ENCODE measurements around the gene GGTA1. TPM values are rescaled to one million over a fixed set of nuclear protein-coding genes. Genes with fewer than 3 reads are reported as not detected.

GGTA1 gene
- total and polyA plus RNA-seq, 4 donors, result 2.4 to 3.3 (median 2.8) TPM

DNA sequence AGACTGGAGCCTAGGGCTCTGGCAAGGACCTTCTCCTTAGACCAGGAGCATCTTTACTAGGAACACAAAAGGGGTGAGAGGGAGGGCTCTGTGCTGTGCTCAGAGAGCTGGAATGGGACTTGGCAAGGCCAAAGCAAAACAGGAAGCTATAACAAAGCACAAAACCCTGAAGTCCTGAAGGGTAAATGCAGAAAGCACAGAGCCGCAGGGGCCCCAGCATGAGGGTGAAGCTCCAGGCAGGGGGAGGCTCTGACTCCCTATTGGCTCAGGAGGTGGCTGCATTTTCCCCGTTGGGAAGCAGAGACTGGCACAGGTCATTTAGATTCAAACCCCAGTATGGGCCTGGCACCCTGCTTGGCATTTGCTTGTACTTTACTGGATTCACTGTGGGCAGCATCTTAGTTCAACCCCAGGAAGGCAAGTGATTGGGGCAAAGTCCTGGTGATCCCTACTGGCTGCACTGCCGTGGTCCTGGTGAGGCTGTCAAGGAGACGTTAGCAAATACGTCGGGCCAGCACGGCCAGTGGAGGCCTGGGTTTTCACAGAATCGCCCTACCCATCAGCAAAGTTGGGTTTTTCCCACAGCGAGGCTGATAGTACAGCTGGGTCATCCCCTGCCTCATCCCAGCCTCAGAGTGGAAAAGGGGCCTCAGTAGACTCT lies 46.3 kb downstream of the GGTA1 start:
- DNase-seq (ENCODE audit: low spot score), result no peak
- Histone ChIP-seq H3K27ac (ENCODE audit: low read depth in 1 of 2, low read length in 2 of 2) (no peak overlapping the region), H3K9ac (ENCODE audit: low read depth in 1 of 2, low read length in 2 of 2) (no peak overlapping the region), H3K4me3 (ENCODE audit: low read depth in 1 of 3, low read length in 3 of 3) (no peak overlapping the region), H3K4me1 (ENCODE audit: control insufficient read depth in 4 of 4, insufficient read depth in 4 of 4, low read length in 3 of 4) (no peaks in the 10 kb centered on the region), H3K27me3 (ENCODE audit: control insufficient read depth in 4 of 4, insufficient read depth in 4 of 4, low read length in 3 of 4) (no peaks in the 10 kb centered on the region), H3K9me3 (ENCODE audit: control insufficient read depth in 4 of 4, low read length in 3 of 4) (no peaks in the 10 kb centered on the region), H3K36me3 (ENCODE audit: control insufficient read depth in 4 of 4, insufficient read depth in 3 of 4, low read depth in 1 of 4, low read length in 3 of 4) (no peaks in the 10 kb centered on the region)
- TF ChIP-seq SP1 (IDR thresholded peaks at IDR 0.05), result no peak
- TF ChIP-seq HNF4G (IDR thresholded peaks at IDR 0.05), result no peak
- no peak for TF ChIP-seq FOXA1 (IDR thresholded peaks at IDR 0.05)
- TF ChIP-seq YY1 (IDR thresholded peaks at IDR 0.05), result no peak
- TF ChIP-seq, protein P1, sequence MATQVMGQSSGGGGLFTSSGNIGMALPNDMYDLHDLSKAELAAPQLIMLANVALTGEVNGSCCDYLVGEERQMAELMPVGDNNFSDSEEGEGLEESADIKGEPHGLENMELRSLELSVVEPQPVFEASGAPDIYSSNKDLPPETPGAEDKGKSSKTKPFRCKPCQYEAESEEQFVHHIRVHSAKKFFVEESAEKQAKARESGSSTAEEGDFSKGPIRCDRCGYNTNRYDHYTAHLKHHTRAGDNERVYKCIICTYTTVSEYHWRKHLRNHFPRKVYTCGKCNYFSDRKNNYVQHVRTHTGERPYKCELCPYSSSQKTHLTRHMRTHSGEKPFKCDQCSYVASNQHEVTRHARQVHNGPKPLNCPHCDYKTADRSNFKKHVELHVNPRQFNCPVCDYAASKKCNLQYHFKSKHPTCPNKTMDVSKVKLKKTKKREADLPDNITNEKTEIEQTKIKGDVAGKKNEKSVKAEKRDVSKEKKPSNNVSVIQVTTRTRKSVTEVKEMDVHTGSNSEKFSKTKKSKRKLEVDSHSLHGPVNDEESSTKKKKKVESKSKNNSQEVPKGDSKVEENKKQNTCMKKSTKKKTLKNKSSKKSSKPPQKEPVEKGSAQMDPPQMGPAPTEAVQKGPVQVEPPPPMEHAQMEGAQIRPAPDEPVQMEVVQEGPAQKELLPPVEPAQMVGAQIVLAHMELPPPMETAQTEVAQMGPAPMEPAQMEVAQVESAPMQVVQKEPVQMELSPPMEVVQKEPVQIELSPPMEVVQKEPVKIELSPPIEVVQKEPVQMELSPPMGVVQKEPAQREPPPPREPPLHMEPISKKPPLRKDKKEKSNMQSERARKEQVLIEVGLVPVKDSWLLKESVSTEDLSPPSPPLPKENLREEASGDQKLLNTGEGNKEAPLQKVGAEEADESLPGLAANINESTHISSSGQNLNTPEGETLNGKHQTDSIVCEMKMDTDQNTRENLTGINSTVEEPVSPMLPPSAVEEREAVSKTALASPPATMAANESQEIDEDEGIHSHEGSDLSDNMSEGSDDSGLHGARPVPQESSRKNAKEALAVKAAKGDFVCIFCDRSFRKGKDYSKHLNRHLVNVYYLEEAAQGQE (IDR thresholded peaks at IDR 0.05), result no peak
- no peak for TF ChIP-seq NR2F2 (IDR thresholded peaks at IDR 0.05)
- no peak for TF ChIP-seq JUND (IDR thresholded peaks at IDR 0.05)
- TF ChIP-seq, protein P2, sequence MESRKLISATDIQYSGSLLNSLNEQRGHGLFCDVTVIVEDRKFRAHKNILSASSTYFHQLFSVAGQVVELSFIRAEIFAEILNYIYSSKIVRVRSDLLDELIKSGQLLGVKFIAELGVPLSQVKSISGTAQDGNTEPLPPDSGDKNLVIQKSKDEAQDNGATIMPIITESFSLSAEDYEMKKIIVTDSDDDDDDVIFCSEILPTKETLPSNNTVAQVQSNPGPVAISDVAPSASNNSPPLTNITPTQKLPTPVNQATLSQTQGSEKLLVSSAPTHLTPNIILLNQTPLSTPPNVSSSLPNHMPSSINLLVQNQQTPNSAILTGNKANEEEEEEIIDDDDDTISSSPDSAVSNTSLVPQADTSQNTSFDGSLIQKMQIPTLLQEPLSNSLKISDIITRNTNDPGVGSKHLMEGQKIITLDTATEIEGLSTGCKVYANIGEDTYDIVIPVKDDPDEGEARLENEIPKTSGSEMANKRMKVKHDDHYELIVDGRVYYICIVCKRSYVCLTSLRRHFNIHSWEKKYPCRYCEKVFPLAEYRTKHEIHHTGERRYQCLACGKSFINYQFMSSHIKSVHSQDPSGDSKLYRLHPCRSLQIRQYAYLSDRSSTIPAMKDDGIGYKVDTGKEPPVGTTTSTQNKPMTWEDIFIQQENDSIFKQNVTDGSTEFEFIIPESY (IDR thresholded peaks at IDR 0.05), result no peak
- TF ChIP-seq RAD21 (IDR thresholded peaks at IDR 0.05), result no peak
- TF ChIP-seq TAF1 (conservative IDR thresholded peaks at IDR 0.05), result no peak
- no peak for TF ChIP-seq FOXA2 (IDR thresholded peaks at IDR 0.05)
- TF ChIP-seq, protein P3, sequence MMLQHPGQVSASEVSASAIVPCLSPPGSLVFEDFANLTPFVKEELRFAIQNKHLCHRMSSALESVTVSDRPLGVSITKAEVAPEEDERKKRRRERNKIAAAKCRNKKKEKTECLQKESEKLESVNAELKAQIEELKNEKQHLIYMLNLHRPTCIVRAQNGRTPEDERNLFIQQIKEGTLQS (IDR thresholded peaks at IDR 0.05), result no peak
- TF ChIP-seq GABPA (IDR thresholded peaks at IDR 0.05 in 1 of 2, conservative IDR thresholded peaks at IDR 0.05 in 1 of 2), result no peak
- TF ChIP-seq EGR1 (IDR thresholded peaks at IDR 0.05; ENCODE audit: low read depth in 2 of 2), result no peak
- no peak for TF ChIP-seq RXRA (IDR thresholded peaks at IDR 0.05)
- TF ChIP-seq, protein P4, sequence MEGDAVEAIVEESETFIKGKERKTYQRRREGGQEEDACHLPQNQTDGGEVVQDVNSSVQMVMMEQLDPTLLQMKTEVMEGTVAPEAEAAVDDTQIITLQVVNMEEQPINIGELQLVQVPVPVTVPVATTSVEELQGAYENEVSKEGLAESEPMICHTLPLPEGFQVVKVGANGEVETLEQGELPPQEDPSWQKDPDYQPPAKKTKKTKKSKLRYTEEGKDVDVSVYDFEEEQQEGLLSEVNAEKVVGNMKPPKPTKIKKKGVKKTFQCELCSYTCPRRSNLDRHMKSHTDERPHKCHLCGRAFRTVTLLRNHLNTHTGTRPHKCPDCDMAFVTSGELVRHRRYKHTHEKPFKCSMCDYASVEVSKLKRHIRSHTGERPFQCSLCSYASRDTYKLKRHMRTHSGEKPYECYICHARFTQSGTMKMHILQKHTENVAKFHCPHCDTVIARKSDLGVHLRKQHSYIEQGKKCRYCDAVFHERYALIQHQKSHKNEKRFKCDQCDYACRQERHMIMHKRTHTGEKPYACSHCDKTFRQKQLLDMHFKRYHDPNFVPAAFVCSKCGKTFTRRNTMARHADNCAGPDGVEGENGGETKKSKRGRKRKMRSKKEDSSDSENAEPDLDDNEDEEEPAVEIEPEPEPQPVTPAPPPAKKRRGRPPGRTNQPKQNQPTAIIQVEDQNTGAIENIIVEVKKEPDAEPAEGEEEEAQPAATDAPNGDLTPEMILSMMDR (IDR thresholded peaks at IDR 0.05; ENCODE audit: low read depth, low read length, missing input control), result no peak
- TF ChIP-seq, protein P5, sequence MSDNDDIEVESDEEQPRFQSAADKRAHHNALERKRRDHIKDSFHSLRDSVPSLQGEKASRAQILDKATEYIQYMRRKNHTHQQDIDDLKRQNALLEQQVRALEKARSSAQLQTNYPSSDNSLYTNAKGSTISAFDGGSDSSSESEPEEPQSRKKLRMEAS (IDR thresholded peaks at IDR 0.05), result no peak
- TF ChIP-seq HNF4A (conservative IDR thresholded peaks at IDR 0.05), result no peak
- WGBS, result 73% methylated on average over 9 of the region's 9 CpGs
